ENCODE data around the gene TBX15. TPM values are rescaled to one million over a fixed set of nuclear protein-coding genes. Genes with fewer than 3 reads are reported as not detected.

TBX15 gene
- total RNA-seq, 4 donors from 2014 or later, result 0.14 to 0.32 TPM; not detected in 2

DNA sequence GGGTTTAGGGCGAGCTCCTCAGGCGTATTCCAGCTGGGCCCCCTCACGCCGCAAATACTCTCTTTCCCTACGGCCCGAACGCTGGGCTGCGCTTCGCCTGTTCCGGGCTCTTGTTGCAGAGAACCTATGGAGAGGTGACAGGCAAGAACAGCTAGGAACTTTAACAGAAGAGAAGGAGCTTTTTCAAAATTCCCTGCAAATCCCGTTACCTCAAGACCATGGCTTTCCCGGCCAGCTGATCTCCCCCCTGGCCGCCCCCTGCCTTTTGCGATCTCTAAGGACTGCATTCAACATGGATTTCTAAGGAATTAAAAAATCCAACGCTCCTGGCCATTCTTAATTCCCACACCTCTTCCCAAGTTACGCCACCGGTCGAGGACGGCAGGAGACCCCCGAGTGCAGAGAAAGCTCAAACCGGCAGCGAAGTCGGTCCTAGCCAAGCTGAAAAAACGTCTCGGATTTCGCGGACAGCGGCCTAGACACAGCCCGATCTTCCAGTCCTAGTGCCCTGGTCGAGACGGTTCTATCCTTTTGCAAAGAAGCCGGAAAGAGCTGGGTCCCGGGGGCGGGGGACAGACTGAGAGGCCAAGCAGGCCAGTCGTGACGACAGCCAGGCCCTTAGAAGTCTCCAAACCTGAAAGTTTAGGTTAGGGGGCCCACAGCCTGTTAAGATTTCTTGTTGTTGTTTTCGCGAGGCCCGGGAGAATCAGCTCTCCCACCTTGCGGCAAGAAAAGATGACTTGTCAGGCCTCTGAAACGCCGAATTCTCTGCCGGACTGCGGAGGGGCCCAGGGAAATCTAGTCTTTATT, 1.1 kb upstream of the TBX15 start:
- in situ Hi-C loops (cut with MboI; ENCODE audit: low pct_ligation_motif_present in 1 of 4, low pct_unique_long_range_greater_than_20kb in 1 of 4, low sequenced_read_pairs in 3 of 4) (no loop called here), intact Hi-C loops (cut with DNase I; ENCODE audit: low total_unique reads) (no loop called here)
- Histone ChIP-seq H3K36me3 (no peaks in the 10 kb centered on the region), H3K9me3 (no peaks in the 10 kb centered on the region), H3K4me1 (peaks cover 6 to 42% (median 25%) of the 10 kb centered on the region in 4 donors), H3K27ac (no peak overlapping the region), H3K4me3 (no peak overlapping the region), H3K27me3 (peaks cover 100% of the 10 kb centered on the region)
- no peak for DNase-seq
- TF ChIP-seq EP300 (IDR thresholded peaks at IDR 0.05; ENCODE audit: low read depth) (no peak), POLR2AphosphoS5 (IDR thresholded peaks at IDR 0.05) (no peak), POLR2A (IDR thresholded peaks at IDR 0.05) (no peak)
- TF ChIP-seq, protein P1, sequence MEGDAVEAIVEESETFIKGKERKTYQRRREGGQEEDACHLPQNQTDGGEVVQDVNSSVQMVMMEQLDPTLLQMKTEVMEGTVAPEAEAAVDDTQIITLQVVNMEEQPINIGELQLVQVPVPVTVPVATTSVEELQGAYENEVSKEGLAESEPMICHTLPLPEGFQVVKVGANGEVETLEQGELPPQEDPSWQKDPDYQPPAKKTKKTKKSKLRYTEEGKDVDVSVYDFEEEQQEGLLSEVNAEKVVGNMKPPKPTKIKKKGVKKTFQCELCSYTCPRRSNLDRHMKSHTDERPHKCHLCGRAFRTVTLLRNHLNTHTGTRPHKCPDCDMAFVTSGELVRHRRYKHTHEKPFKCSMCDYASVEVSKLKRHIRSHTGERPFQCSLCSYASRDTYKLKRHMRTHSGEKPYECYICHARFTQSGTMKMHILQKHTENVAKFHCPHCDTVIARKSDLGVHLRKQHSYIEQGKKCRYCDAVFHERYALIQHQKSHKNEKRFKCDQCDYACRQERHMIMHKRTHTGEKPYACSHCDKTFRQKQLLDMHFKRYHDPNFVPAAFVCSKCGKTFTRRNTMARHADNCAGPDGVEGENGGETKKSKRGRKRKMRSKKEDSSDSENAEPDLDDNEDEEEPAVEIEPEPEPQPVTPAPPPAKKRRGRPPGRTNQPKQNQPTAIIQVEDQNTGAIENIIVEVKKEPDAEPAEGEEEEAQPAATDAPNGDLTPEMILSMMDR (IDR thresholded peaks at IDR 0.05), result no peak
- 5 to 36% methylated on average over 4 to 44 of the region's 44 CpGs for WGBS, 2 donors (ENCODE audit: low coverage in 1 of 2)

DNA sequence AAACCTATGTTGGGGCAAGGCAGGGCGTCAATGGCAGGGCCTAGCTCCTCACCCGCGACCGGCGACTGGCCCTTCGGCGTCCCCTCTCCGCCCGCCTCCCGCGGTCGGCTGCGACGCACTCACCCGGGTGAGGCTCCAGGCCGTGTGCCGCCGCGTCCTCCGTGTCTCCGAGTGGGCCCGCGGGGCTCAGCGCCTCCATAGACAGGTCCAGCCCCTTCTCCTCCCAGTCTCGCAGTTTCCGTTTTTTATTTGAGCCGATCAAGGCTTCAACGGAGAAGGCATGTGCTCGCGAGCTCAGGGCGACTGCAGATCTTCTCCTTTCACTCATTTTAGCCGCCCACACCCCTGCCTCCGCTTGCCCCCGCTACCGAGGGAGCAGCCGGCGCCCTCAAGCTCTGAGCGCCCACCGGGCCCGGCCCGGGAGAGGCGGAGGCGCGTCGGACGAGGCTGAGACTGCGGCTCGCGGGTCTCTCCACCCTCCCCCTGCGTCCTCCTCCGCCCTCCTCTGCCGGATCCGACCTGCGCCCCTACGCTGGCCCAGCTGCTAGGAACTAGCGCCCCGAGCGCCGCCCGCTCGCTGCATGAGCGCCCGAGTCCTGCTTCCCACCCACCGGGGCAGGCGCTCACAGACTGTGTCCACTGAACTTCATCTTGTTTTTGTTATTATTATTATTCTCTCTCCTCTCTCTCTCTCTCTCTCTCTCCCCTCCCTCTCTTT, 516 bp downstream of the TBX15 start:
- H3K27ac ChIP-seq, result no peak overlapping the region
- peaks cover 100% of the 10 kb centered on the region for H3K27me3 ChIP-seq
- H3K9me3 ChIP-seq, result no peaks in the 10 kb centered on the region
- DNase-seq, result no peak
- peaks cover 8 to 41% (median 25%) of the 10 kb centered on the region in 4 donors for H3K4me1 ChIP-seq
- TF ChIP-seq, protein P1 (IDR thresholded peaks at IDR 0.05), result no peak
- TF ChIP-seq EP300 (IDR thresholded peaks at IDR 0.05; ENCODE audit: low read depth) (no peak), POLR2A (IDR thresholded peaks at IDR 0.05) (no peak), POLR2AphosphoS5 (IDR thresholded peaks at IDR 0.05) (no peak)
- intact Hi-C loops (cut with DNase I; ENCODE audit: low total_unique reads), result no loop called here
- in situ Hi-C loops (cut with MboI; ENCODE audit: low pct_ligation_motif_present in 1 of 4, low pct_unique_long_range_greater_than_20kb in 1 of 4, low sequenced_read_pairs in 3 of 4), result no loop called here
- peak overlapping the region in 3 of 4 donors; percentile 7 to 53 (median 18) for H3K4me3 ChIP-seq
- WGBS, 2 donors (ENCODE audit: low coverage in 1 of 2), result 4 to 19% methylated on average over 3 to 65 of the region's 65 CpGs
- H3K36me3 ChIP-seq, result no peaks in the 10 kb centered on the region

DNA sequence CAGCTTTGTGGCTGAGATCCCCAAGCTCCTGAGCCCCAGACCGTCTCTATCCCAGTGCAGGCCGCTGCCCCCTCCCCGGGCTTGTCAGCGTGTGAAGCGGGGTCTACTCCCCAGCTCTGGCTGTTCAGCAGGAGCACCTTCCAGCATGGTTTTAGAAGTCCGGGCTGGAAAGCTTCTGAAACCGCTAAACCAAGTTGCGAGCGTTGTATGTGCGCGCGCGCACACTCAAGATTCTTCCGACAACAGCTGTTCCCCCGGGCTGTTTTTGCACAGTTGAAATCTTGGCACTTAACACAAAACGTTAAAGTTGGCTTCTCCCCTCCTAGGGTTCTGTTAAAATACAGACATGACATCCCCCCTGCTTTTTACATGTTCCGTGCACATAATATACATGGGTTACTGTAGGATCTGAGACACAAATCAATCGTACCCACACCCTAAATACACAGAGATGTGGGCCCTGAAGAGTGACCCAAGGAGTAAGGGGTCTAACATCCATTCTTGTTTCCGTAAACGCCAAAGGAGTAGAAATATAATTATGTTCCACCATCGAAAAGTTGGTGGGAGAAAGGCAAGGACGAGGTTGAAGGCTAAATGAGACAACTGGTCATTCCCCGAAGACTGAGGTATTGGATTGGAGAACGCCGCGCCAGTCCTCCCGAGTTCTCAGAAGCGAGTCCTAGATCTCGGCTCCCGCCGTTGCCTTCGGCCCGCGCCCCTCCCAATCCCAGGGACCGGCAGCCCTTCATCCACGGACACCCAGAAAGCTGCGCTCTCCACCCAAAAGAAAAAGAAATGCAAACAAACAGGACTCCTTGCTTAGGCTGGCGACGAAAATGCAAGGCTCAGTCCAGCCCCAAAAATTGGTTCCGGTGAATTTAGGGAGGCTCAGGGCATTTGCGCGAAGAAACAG, 1.3 kb downstream of the TBX15 start:
- H3K9me3 ChIP-seq, result no peaks in the 10 kb centered on the region
- H3K27me3 ChIP-seq, result peaks cover 100% of the 10 kb centered on the region
- H3K4me3 ChIP-seq, result peak overlapping the region in 3 of 4 donors; percentile 7 to 53 (median 18)
- peaks cover 8 to 41% (median 25%) of the 10 kb centered on the region in 4 donors for H3K4me1 ChIP-seq
- WGBS, 2 donors (ENCODE audit: low coverage in 1 of 2), result 12 to 21% methylated on average over 10 to 42 of the region's 42 CpGs
- H3K27ac ChIP-seq, result no peak overlapping the region
- intact Hi-C loops (cut with DNase I; ENCODE audit: low total_unique reads), result no loop called here
- TF ChIP-seq POLR2AphosphoS5 (IDR thresholded peaks at IDR 0.05) (no peak), POLR2A (IDR thresholded peaks at IDR 0.05) (no peak), EP300 (IDR thresholded peaks at IDR 0.05; ENCODE audit: low read depth) (no peak)
- TF ChIP-seq, protein P1 (IDR thresholded peaks at IDR 0.05), result no peak
- in situ Hi-C loops (cut with MboI; ENCODE audit: low pct_ligation_motif_present in 1 of 4, low pct_unique_long_range_greater_than_20kb in 1 of 4, low sequenced_read_pairs in 3 of 4), result no loop called here
- DNase-seq, result no peak
- H3K36me3 ChIP-seq, result no peaks in the 10 kb centered on the region
